ENCODE results near the gene SEC23B.

The SEC23B gene

DNA sequence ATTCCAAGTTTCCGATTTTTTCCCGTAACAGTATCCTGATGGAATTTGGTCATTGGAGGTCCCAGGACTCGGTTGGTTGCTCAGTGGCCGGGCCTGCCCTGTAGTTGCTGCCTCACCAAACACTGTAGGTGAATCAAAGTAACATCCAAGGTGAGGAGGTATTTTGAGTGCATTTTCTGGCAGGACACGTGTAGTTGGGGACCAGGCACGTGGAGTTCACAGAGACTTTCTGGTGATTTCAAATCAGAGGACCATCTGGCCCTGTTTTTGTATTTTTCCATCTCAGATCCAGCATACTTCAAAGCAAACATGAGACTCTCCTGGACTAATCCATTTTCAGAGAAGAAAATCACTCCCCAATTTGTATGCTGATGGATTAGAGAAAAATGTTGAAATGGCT lies 70.2 kb downstream of the SEC23B start:
- Histone ChIP-seq H3K4me1 (ENCODE audit: control insufficient read depth, low read depth, low read length) (no peaks in the 10 kb centered on the region), H2AK5ac (ENCODE audit: low read length) (no peak overlapping the region), H3K27ac (ENCODE audit: low read depth, low read length) (no peak overlapping the region), H3K18ac (ENCODE audit: low read length) (no peak overlapping the region), H3K4ac (ENCODE audit: low read depth, low read length) (no peak overlapping the region), H3K79me2 (ENCODE audit: control insufficient read depth, insufficient read depth, low read length) (no peaks in the 10 kb centered on the region), H2BK15ac (replicated peaks; ENCODE audit: low read depth) (no peak overlapping the region), H3K79me1 (ENCODE audit: low read length) (no peaks in the 10 kb centered on the region), H4K8ac (ENCODE audit: low read depth, low read length) (no peak overlapping the region), H3K23ac (ENCODE audit: low read length) (no peak overlapping the region), H3K4me3 (ENCODE audit: low read length) (no peak overlapping the region), H3K9ac (ENCODE audit: low read length) (no peak overlapping the region), H3K27me3 (ENCODE audit: insufficient read depth, low read length, poor library complexity) (no peaks in the 10 kb centered on the region), H2BK5ac (ENCODE audit: low read length) (no peak overlapping the region), H3K36me3 (ENCODE audit: control insufficient read depth, insufficient read depth, low read length) (no peaks in the 10 kb centered on the region), H2BK120ac (ENCODE audit: low read depth, low read length) (no peak overlapping the region), H3K56ac (ENCODE audit: low read length) (no peak overlapping the region), H3K4me2 (ENCODE audit: low read length) (no peak overlapping the region), H4K5ac (ENCODE audit: low read length) (no peak overlapping the region)
- DNase-seq: no peak
- WGBS (ENCODE audit: extremely low coverage, insufficient coverage, low lambda C conversion rate): no CpG with 5 or more reads among the region's 6 CpGs

DNA sequence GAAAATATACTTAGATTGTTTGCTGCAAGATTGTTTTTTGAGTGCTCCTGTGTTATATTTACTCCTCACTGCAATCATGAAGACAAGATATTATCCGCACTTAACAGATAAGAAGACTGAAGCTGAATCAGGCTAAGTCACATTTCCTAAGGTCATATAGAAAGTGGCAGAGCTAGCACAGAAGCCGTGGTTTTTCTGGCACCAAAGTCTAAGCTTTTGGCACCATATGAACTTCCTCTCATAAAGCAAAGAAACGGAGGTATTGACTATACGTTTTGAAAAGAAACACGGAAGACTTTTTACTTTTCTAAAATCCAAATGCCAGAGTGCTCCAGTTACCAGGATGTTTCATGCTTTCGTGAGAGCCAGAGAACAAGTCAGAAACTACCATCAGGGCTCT lies 70.8 kb downstream of the SEC23B start:
- H3K18ac ChIP-seq (ENCODE audit: low read length): no peak overlapping the region
- no peak overlapping the region for H2BK5ac ChIP-seq (ENCODE audit: low read length)
- no peak overlapping the region for H3K56ac ChIP-seq (ENCODE audit: low read length)
- no peak overlapping the region for H2BK15ac ChIP-seq (replicated peaks; ENCODE audit: low read depth)
- no peak overlapping the region for H3K4me3 ChIP-seq (ENCODE audit: low read length)
- no peak overlapping the region for H2BK120ac ChIP-seq (ENCODE audit: low read depth, low read length)
- no peak overlapping the region for H4K8ac ChIP-seq (ENCODE audit: low read depth, low read length)
- no peaks in the 10 kb centered on the region for H3K27me3 ChIP-seq (ENCODE audit: insufficient read depth, low read length, poor library complexity)
- DNase-seq: no peak
- no peak overlapping the region for H3K9ac ChIP-seq (ENCODE audit: low read length)
- H3K4me1 ChIP-seq (ENCODE audit: control insufficient read depth, low read depth, low read length): no peaks in the 10 kb centered on the region
- no peak overlapping the region for H3K23ac ChIP-seq (ENCODE audit: low read length)
- H3K79me1 ChIP-seq (ENCODE audit: low read length): no peaks in the 10 kb centered on the region
- H4K5ac ChIP-seq (ENCODE audit: low read length): no peak overlapping the region
- H3K36me3 ChIP-seq (ENCODE audit: control insufficient read depth, insufficient read depth, low read length): no peaks in the 10 kb centered on the region
- no peak overlapping the region for H2AK5ac ChIP-seq (ENCODE audit: low read length)
- no CpG with 5 or more reads among the region's 6 CpGs for WGBS (ENCODE audit: extremely low coverage, insufficient coverage, low lambda C conversion rate)
- H3K4me2 ChIP-seq (ENCODE audit: low read length): no peak overlapping the region
- no peak overlapping the region for H3K27ac ChIP-seq (ENCODE audit: low read depth, low read length)
- no peaks in the 10 kb centered on the region for H3K79me2 ChIP-seq (ENCODE audit: control insufficient read depth, insufficient read depth, low read length)
- no peak overlapping the region for H3K4ac ChIP-seq (ENCODE audit: low read depth, low read length)

DNA sequence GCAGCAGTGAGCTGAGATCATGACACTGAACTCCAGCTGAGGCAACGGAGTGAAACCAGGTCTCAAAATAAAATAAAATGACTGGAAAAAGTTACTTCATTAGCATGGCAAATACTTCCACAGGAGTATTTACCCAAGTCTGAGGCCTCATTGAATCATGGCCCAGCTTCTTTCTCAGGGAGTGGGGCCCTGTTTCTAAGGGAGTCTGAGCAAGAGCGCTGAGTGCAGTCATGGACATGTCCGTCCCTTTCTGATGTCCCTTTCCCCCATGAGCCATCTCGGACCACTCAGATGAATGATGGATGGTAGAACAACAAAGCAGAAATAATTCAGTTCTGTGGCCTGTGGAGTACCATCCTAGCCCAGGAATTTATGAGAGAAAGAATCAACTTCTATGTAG lies 72.3 kb downstream of the SEC23B start:
- no CpG with 5 or more reads among the region's 4 CpGs for WGBS (ENCODE audit: extremely low coverage, insufficient coverage, low lambda C conversion rate)
- Histone ChIP-seq H4K5ac (ENCODE audit: low read length) (no peak overlapping the region), H3K4me3 (ENCODE audit: low read length) (no peak overlapping the region)

DNA sequence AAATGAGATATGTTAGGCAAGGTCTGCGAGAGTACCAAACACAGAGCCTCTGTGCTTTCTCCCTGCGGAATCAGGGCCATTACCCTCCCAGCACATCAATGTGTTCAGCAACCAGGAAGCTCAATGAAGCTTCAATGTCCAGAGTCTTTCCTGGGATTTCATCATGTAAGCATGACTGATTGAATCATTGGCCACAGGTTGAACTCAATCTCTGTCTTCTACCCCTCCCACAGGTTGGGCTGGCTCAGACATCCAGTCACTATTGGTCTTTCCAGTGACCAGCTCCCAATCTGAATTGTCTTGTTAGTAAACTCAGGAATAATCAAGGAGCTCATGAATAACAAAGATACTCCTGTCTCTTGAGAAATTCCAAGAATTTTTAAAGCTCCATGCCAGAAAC lies 77.4 kb downstream of the SEC23B start:
- no peaks in the 10 kb centered on the region for H3K4me1 ChIP-seq (ENCODE audit: control insufficient read depth, low read depth, low read length)
- no peak overlapping the region for H3K56ac ChIP-seq (ENCODE audit: low read length)
- DNase-seq: peak; percentile 94
- no peak overlapping the region for H4K5ac ChIP-seq (ENCODE audit: low read length)
- H4K8ac ChIP-seq (ENCODE audit: low read depth, low read length): no peak overlapping the region
- H3K79me2 ChIP-seq (ENCODE audit: control insufficient read depth, insufficient read depth, low read length): no peaks in the 10 kb centered on the region
- H3K4ac ChIP-seq (ENCODE audit: low read depth, low read length): no peak overlapping the region
- no peaks in the 10 kb centered on the region for H3K36me3 ChIP-seq (ENCODE audit: control insufficient read depth, insufficient read depth, low read length)
- no peak overlapping the region for H2BK120ac ChIP-seq (ENCODE audit: low read depth, low read length)
- H3K4me3 ChIP-seq (ENCODE audit: low read length): no peak overlapping the region
- H2AK5ac ChIP-seq (ENCODE audit: low read length): no peak overlapping the region
- no peak overlapping the region for H2BK15ac ChIP-seq (replicated peaks; ENCODE audit: low read depth)
- WGBS (ENCODE audit: extremely low coverage, insufficient coverage, low lambda C conversion rate): no CpG with 5 or more reads among the region's 2 CpGs
- H3K4me2 ChIP-seq (ENCODE audit: low read length): no peak overlapping the region
- H3K9ac ChIP-seq (ENCODE audit: low read length): no peak overlapping the region
- no peak overlapping the region for H3K27ac ChIP-seq (ENCODE audit: low read depth, low read length)
- no peak overlapping the region for H3K18ac ChIP-seq (ENCODE audit: low read length)
- no peak overlapping the region for H2BK5ac ChIP-seq (ENCODE audit: low read length)
- H3K23ac ChIP-seq (ENCODE audit: low read length): no peak overlapping the region
- H3K27me3 ChIP-seq (ENCODE audit: insufficient read depth, low read length, poor library complexity): no peaks in the 10 kb centered on the region
- no peaks in the 10 kb centered on the region for H3K79me1 ChIP-seq (ENCODE audit: low read length)

More for the DNA sequence above, 72.3 kb downstream of the SEC23B start:
- Histone ChIP-seq H3K4me1 (ENCODE audit: control insufficient read depth, low read depth, low read length) (no peaks in the 10 kb centered on the region), H4K8ac (ENCODE audit: low read depth, low read length) (no peak overlapping the region), H3K56ac (ENCODE audit: low read length) (no peak overlapping the region), H3K27ac (ENCODE audit: low read depth, low read length) (no peak overlapping the region), H3K9ac (ENCODE audit: low read length) (no peak overlapping the region), H3K4me2 (ENCODE audit: low read length) (no peak overlapping the region), H3K23ac (ENCODE audit: low read length) (no peak overlapping the region), H2BK5ac (ENCODE audit: low read length) (no peak overlapping the region), H3K79me1 (ENCODE audit: low read length) (no peaks in the 10 kb centered on the region), H3K36me3 (ENCODE audit: control insufficient read depth, insufficient read depth, low read length) (no peaks in the 10 kb centered on the region), H2AK5ac (ENCODE audit: low read length) (no peak overlapping the region), H2BK15ac (replicated peaks; ENCODE audit: low read depth) (no peak overlapping the region), H3K79me2 (ENCODE audit: control insufficient read depth, insufficient read depth, low read length) (no peaks in the 10 kb centered on the region), H3K27me3 (ENCODE audit: insufficient read depth, low read length, poor library complexity) (no peaks in the 10 kb centered on the region), H3K4ac (ENCODE audit: low read depth, low read length) (no peak overlapping the region), H2BK120ac (ENCODE audit: low read depth, low read length) (no peak overlapping the region), H3K18ac (ENCODE audit: low read length) (no peak overlapping the region)
- DNase-seq: no peak

DNA sequence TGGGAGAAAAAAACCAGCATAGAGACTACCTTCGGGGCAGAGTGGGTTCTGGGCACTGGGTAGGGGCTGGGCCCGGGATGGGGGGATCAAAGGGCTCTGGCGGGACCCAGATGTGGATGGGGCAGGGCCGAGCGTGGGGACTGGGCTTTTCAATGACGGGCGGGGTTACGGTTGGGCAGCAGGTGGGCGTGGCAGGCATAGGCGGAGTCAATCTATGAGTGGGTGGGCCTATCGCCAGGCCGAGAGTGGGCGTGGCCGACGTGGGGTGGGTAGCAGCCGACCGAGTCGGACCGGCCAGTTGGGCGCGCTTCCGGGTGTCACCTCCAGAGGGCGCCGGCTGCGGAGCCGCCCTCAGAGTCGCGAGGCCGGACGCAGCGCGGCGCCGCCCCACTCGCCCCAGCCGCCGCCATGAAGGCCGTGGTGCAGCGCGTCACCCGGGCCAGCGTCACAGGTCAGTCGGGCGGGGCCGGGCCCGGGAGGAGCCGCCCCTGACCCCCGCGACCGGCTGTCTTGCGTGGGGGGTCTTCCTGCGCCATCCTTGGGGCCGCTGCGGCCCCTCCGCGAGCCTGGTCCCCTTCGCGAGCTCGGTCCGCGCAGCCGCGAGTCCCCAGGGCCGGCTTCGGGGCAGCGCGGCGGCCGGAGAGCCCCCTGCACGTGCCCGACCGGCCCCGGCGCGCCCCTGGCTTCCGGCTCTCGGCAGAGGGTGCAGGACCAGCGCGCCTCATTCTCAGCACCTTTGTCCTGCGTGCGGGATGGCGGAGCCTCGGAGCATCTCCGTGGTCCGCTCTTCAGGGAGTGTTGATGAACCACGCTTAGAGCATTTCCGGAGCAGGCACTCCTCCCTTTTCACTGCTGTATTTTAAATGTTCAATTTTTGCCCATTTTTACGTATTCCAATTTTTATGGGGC lies 80.2 kb downstream of the SEC23B start, which contains the start of gene DTD1:
TSS of gene DTD1 (plus strand) at position 390 of the 909 bp plus-strand sequence. CDS start at position 409, 19 bp downstream.
- no CpG with 5 or more reads among the region's 88 CpGs for WGBS (ENCODE audit: extremely low coverage, insufficient coverage, low lambda C conversion rate)
- DNase-seq: peak; percentile 90
- Histone ChIP-seq H3K9ac (ENCODE audit: low read length) (peak within 1 kb of the TSS; percentile 72), H3K56ac (ENCODE audit: low read length) (peak within 1 kb of the TSS; percentile 78), H3K23ac (ENCODE audit: low read length) (peak within 1 kb of the TSS; percentile 61), H3K36me3 (ENCODE audit: control insufficient read depth, insufficient read depth, low read length) (no peaks in the 10 kb centered on the region), H3K4me2 (ENCODE audit: low read length) (peak within 1 kb of the TSS; percentile 75), H3K4me1 (ENCODE audit: control insufficient read depth, low read depth, low read length) (no peaks in the 10 kb centered on the region), H3K4me3 (ENCODE audit: low read length) (peak within 1 kb of the TSS; percentile 63), H3K27ac (ENCODE audit: low read depth, low read length) (no peak within 1 kb of the TSS), H2AK5ac (ENCODE audit: low read length) (no peak within 1 kb of the TSS), H3K4ac (ENCODE audit: low read depth, low read length) (no peak within 1 kb of the TSS), H2BK15ac (replicated peaks; ENCODE audit: low read depth) (no peak within 1 kb of the TSS), H2BK5ac (ENCODE audit: low read length) (no peak within 1 kb of the TSS), H4K8ac (ENCODE audit: low read depth, low read length) (no peak within 1 kb of the TSS), H4K5ac (ENCODE audit: low read length) (no peak within 1 kb of the TSS), H3K27me3 (ENCODE audit: insufficient read depth, low read length, poor library complexity) (no peaks in the 10 kb centered on the region), H3K79me2 (ENCODE audit: control insufficient read depth, insufficient read depth, low read length) (peaks cover 2% of the 10 kb centered on the region), H3K18ac (ENCODE audit: low read length) (peak within 1 kb of the TSS; percentile 72), H3K79me1 (ENCODE audit: low read length) (peaks cover 3% of the 10 kb centered on the region), H2BK120ac (ENCODE audit: low read depth, low read length) (no peak within 1 kb of the TSS)
